ENCODE results near the gene PTGDS.

The PTGDS gene

DNA sequence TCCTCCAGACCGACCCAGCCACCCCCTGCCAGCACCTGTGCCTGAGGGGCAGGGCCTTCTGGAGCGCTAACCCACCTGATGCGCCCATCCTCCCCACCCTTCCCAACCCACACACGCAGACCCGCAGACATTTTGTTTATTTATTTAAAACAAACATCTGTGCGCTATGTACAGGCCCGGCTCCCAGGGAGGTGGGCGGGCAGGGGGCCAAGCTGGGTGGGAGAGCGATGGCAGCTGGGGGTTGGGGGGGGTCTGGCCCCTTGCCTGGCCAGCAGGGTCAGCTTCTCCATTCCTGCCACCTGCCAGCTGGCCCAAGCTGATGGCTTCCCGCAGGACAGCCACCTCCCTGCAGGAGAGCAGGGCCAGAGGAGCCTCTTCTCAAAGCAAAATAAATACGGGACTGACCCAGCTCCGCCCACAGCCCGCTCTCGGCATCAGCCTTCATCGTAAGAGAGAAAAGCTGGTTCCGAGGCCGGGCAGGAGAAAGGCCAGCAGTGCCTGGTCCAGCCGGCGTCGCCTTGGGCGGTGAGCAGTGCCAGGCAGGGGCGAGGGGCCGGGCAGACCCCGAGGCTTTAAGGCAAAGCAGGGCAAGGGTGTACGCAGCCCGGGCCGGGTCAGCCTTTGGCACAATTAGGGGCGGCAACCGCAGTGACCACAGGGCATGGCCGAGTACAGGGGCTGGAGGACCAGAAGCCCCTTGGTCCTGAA lies 30.0 kb downstream of the PTGDS start:
- DNase-seq (ENCODE audit: low read depth in 1 of 2, low spot score in 1 of 2), result no peak
- in situ Hi-C loops (cut with HindIII; ENCODE audit: low pct_unique_long_range_greater_than_20kb, low sequenced_read_pairs), result no loop called here
- TF ChIP-seq JUND (IDR thresholded peaks at IDR 0.05; ENCODE audit: low read depth), result no peak

GRCh38 chr9:137007816-137008270 lies 30.5 kb downstream of the PTGDS start:
- DNase-seq (ENCODE audit: low read depth in 1 of 2, low spot score in 1 of 2), result no peak
- in situ Hi-C loops (cut with HindIII; ENCODE audit: low pct_unique_long_range_greater_than_20kb, low sequenced_read_pairs), result no loop called here
- TF ChIP-seq JUND (IDR thresholded peaks at IDR 0.05; ENCODE audit: low read depth), result no peak

GRCh38 chr9:137008312-137008711 lies 31.0 kb downstream of the PTGDS start:
- in situ Hi-C loops (cut with HindIII; ENCODE audit: low pct_unique_long_range_greater_than_20kb, low sequenced_read_pairs), result no loop called here
- TF ChIP-seq JUND (IDR thresholded peaks at IDR 0.05; ENCODE audit: low read depth), result no peak
- DNase-seq (ENCODE audit: low read depth in 1 of 2, low spot score in 1 of 2), result no peak

DNA sequence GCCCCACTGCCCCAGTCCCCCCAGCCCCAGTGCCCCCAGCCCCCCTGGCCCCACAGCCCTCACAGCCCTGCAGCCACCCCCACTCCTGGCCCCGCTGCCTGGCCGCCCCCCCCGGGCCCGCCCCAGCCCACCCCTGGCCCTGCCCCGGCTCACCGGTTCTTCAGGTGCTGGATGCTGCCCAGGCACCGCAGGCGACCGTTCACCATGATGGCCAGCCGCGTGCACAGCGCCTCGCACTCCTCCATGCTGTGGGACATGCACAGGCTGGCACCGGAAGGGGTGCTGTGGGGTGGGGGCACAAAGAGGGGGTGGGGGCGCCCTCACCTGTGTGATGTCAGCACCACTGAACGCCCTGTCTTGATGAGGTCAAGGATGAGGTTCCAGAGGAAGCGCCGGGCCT lies 31.9 kb downstream of the PTGDS start:
- in situ Hi-C loops (cut with HindIII; ENCODE audit: low pct_unique_long_range_greater_than_20kb, low sequenced_read_pairs), result no loop called here
- DNase-seq (ENCODE audit: low read depth in 1 of 2, low spot score in 1 of 2), result no peak
- no peak for TF ChIP-seq JUND (IDR thresholded peaks at IDR 0.05; ENCODE audit: low read depth)

GRCh38 chr9:137009938-137010732 lies 32.8 kb downstream of the PTGDS start:
- no peak for TF ChIP-seq JUND (IDR thresholded peaks at IDR 0.05; ENCODE audit: low read depth)
- no peak for DNase-seq (ENCODE audit: low read depth in 1 of 2, low spot score in 1 of 2)
- in situ Hi-C loops (cut with HindIII; ENCODE audit: low pct_unique_long_range_greater_than_20kb, low sequenced_read_pairs), result no loop called here

GRCh38 chr9:137011156-137011555 lies 33.9 kb downstream of the PTGDS start:
- DNase-seq (ENCODE audit: low read depth in 1 of 2, low spot score in 1 of 2), result no peak
- TF ChIP-seq JUND (IDR thresholded peaks at IDR 0.05; ENCODE audit: low read depth), result no peak
- in situ Hi-C loops (cut with HindIII; ENCODE audit: low pct_unique_long_range_greater_than_20kb, low sequenced_read_pairs), result no loop called here

GRCh38 chr9:137011907-137012675 lies 34.8 kb downstream of the PTGDS start:
- in situ Hi-C loops (cut with HindIII; ENCODE audit: low pct_unique_long_range_greater_than_20kb, low sequenced_read_pairs), result no loop called here
- no peak for TF ChIP-seq JUND (IDR thresholded peaks at IDR 0.05; ENCODE audit: low read depth)
- no peak for DNase-seq (ENCODE audit: low read depth in 1 of 2, low spot score in 1 of 2)

GRCh38 chr9:137012694-137013570 lies 35.6 kb downstream of the PTGDS start:
- no peak for DNase-seq (ENCODE audit: low read depth in 1 of 2, low spot score in 1 of 2)
- in situ Hi-C loops (cut with HindIII; ENCODE audit: low pct_unique_long_range_greater_than_20kb, low sequenced_read_pairs), result no loop called here
- no peak for TF ChIP-seq JUND (IDR thresholded peaks at IDR 0.05; ENCODE audit: low read depth)

DNA sequence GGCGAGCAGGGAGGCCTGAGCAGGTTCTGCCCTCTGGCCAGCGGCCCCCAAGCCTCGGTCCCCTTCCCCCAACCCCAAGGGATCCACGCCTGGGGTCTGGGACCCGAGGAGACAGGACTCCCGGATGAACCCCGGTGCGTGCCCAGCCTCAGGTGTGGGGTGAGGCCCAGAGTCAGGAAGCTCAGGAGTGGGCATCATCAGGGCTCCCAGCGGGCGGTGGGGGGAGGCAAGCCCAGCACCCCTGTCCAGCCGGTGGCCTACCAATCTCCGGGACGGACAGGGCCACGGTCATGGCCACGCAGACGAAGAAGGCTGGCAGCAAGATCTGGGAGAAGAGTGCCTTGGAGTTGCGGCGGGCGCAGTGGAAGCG lies 36.3 kb downstream of the PTGDS start:
- TF ChIP-seq JUND (IDR thresholded peaks at IDR 0.05; ENCODE audit: low read depth), result no peak
- no peak for DNase-seq (ENCODE audit: low read depth in 1 of 2, low spot score in 1 of 2)
- in situ Hi-C loops (cut with HindIII; ENCODE audit: low pct_unique_long_range_greater_than_20kb, low sequenced_read_pairs), result no loop called here

- in situ Hi-C loops (cut with HindIII; ENCODE audit: low pct_unique_long_range_greater_than_20kb, low sequenced_read_pairs), result no loop called here
- DNase-seq (ENCODE audit: low read depth in 1 of 2, low spot score in 1 of 2), result no peak
- no peak for TF ChIP-seq JUND (IDR thresholded peaks at IDR 0.05; ENCODE audit: low read depth)
Measured at GRCh38 chr9:137014166-137014565, 36.9 kb downstream of the PTGDS start.

- TF ChIP-seq JUND (IDR thresholded peaks at IDR 0.05; ENCODE audit: low read depth), result no peak
- DNase-seq (ENCODE audit: low read depth in 1 of 2, low spot score in 1 of 2), result no peak
- in situ Hi-C loops (cut with HindIII; ENCODE audit: low pct_unique_long_range_greater_than_20kb, low sequenced_read_pairs), result no loop called here
Measured at GRCh38 chr9:137014776-137015539, 37.7 kb downstream of the PTGDS start.

All from T47D (cell line).